ACC112 (cell line): Measurements from ENCODE around the gene PPBP.

Experiments used
- H2AFZ ChIP-seq: fragments of 200-600 bp; sonication (generic); one replicate; pipeline ENCODE4 v1.6.0; 2017; ENCODE audit warnings: antibody characterized with exemption, low read length; ENCODE audit not compliant: unreplicated experiment
- H3K27ac ChIP-seq: fragments of 200-600 bp; sonication (generic); 2 replicates; pipeline ENCODE4 v1.5.1; 2014; ENCODE audit warnings: low read depth, mild to moderate bottlenecking, antibody characterized with exemption, low read length, moderate library complexity
- H3K27me3 ChIP-seq: fragments of 200-600 bp; sonication (generic); 2 replicates; pipeline ENCODE4 v1.6.1; 2014; ENCODE audit warnings: mild to moderate bottlenecking, antibody characterized with exemption, low read length, moderate library complexity, mixed read lengths; ENCODE audit not compliant: insufficient read depth
- H3K36me3 ChIP-seq: fragments of 200-600 bp; sonication (generic); 2 replicates; pipeline ENCODE4 v1.6.1; 2016; ENCODE audit warnings: mild to moderate bottlenecking, antibody characterized with exemption, low read length, moderate library complexity, mixed read lengths; ENCODE audit not compliant: insufficient read depth
- H3K4me1 ChIP-seq: fragments of 200-600 bp; sonication (generic); one replicate; pipeline ENCODE4 v1.6.1; 2016; ENCODE audit warnings: low read length, mixed read lengths; ENCODE audit not compliant: insufficient read depth, unreplicated experiment, control insufficient read depth
- H3K4me3 ChIP-seq: fragments of 200-600 bp; sonication (generic); 2 replicates; pipeline ENCODE4 v1.5.1; 2014; ENCODE audit warnings: mild to moderate bottlenecking, low read depth, low read length
- H3K79me2 ChIP-seq: fragments of 200-600 bp; sonication (generic); one replicate; pipeline ENCODE4 v1.6.0; 2016; ENCODE audit warnings: low read length; ENCODE audit not compliant: control insufficient read depth, unreplicated experiment, insufficient read depth

The PPBP gene

DNA sequence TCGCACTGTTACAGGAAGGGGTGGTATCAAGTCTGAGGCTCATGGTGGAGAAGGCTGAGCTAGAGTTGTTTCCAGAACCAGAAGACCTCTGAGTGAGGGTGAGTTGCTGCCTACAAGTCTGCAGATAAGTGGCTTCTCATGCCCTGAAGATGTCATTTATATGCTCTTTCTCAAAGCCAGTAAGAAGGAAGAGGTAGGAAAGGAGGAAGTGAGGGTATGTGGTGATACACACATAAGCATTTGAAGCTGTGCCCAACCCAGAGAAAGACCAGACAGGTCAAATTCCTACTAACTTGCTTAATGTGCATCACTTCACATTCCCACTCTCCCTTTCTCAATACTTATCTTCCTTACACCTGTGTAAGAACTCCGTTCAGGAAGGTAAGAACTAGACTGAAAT lies at the start of gene PPBP:
TSS of gene PPBP (minus strand) at position 130 of the 400 bp plus-strand sequence. CDS start at position 43, 87 bp downstream.
- Histone ChIP-seq H3K4me3 (no peak within 1 kb of the TSS), H3K27ac (no peak within 1 kb of the TSS)

DNA sequence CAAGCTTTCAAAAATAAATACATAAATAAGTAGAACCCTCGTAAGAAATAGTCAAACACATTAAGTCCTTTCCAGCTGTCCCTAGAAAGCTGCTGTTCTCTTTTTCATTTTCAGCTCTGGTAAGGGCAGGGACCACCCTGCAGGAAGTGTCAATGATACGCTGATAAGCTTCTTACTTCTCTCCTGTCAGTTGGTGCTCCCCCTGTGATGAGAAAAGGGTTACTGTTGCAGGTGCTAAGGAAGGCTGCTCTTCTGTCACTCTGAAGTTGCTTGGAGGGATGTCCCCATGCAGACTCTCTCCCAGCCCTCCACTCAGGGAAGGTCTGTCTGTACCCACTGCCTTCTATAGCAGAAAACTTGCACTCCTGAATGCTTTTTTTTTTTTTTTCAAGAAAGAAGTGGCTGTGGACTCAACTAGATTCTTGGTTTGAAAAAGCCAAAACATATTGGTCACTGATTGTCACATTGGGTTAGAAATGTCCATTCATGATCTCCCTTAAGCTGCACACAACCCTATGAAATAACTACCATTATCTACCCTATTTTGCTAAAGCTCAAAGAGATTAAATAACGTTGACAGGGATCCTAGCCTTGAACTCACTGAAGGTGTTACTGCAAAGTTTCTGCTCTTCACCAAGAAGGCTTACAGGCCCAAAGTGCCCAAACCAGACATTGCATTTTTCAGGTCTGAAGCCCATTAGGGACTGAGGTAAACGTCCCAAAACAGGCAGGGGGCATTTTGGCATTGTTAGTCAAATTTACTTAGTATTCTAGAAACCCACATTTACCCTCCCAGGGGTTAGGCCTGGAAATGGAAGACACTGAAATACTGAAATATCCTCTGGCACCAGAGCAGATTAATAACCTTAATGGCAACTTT lies 49.3 kb upstream of the PPBP start:
- Histone ChIP-seq H3K36me3 (peaks cover 11% of the 10 kb centered on the region; the same call in 1 of the 2 replicates), H2AFZ (no peak overlapping the region), H3K79me2 (peaks cover 22% of the 10 kb centered on the region), H3K4me3 (peak overlapping the region; percentile 87), H3K27ac (peak overlapping the region; percentile 94), H3K4me1 (peaks cover 42% of the 10 kb centered on the region), H3K27me3 (no peaks in the 10 kb centered on the region)

More for the DNA sequence above, at the start of gene PPBP:
- Histone ChIP-seq H3K27me3 (no peaks in the 10 kb centered on the region), H2AFZ (no peak within 1 kb of the TSS), H3K4me1 (no peaks in the 10 kb centered on the region), H3K36me3 (no peaks in the 10 kb centered on the region), H3K79me2 (no peaks in the 10 kb centered on the region)

GRCh38 chr4:74033739-74034138 lies 45.7 kb upstream of the PPBP start:
- no peak overlapping the region for H3K4me3 ChIP-seq
- peaks cover 45% of the 10 kb centered on the region for H3K4me1 ChIP-seq
- H2AFZ ChIP-seq, result no peak overlapping the region
- H3K79me2 ChIP-seq, result peaks cover 16% of the 10 kb centered on the region
- no peaks in the 10 kb centered on the region for H3K27me3 ChIP-seq
- peak overlapping the region; percentile 94 for H3K27ac ChIP-seq
- peaks cover 14% of the 10 kb centered on the region; the same call in 1 of the 2 replicates for H3K36me3 ChIP-seq

DNA sequence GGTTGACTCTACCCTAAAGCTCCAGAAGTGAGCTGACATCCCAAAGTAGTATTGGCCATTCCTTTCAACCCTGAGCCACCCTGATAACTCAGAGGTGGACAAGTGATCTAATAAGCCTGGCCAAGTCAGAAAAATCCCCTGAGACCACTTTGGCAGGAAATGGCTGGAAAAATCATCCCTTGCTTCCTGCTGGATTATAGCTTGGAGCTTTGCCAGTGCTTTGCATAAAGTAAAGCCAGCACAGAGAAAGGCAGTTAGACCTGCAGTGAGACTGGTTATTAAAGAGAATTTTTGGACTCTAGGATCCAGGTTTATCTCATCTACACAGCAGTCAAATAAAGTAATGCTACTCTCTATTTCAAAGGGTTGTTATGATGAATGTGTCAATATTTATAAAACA lies 44.1 kb upstream of the PPBP start:
- no peak overlapping the region for H3K4me3 ChIP-seq
- peaks cover 45% of the 10 kb centered on the region for H3K4me1 ChIP-seq
- peak overlapping the region; percentile 94 for H3K27ac ChIP-seq
- H3K79me2 ChIP-seq, result peaks cover 3% of the 10 kb centered on the region
- peaks cover 8% of the 10 kb centered on the region for H3K36me3 ChIP-seq
- no peak overlapping the region for H2AFZ ChIP-seq
- no peaks in the 10 kb centered on the region for H3K27me3 ChIP-seq

GRCh38 chr4:74031576-74031975 lies 43.6 kb upstream of the PPBP start:
- Histone ChIP-seq H3K27ac (peak overlapping the region; percentile 94), H3K36me3 (peaks cover 7% of the 10 kb centered on the region), H2AFZ (no peak overlapping the region), H3K4me3 (no peak overlapping the region), H3K79me2 (no peaks in the 10 kb centered on the region), H3K4me1 (peaks cover 45% of the 10 kb centered on the region), H3K27me3 (no peaks in the 10 kb centered on the region)

- H3K4me3 ChIP-seq, result no peak overlapping the region
- H2AFZ ChIP-seq, result peak overlapping the region; percentile 4
- H3K4me1 ChIP-seq, result peaks cover 45% of the 10 kb centered on the region
- H3K36me3 ChIP-seq, result peaks cover 8% of the 10 kb centered on the region
- H3K27ac ChIP-seq, result no peak overlapping the region
- no peaks in the 10 kb centered on the region for H3K79me2 ChIP-seq
- no peaks in the 10 kb centered on the region for H3K27me3 ChIP-seq
These were observed 42.3 kb upstream of the PPBP start for GRCh38 chr4:74030285-74030684.

DNA sequence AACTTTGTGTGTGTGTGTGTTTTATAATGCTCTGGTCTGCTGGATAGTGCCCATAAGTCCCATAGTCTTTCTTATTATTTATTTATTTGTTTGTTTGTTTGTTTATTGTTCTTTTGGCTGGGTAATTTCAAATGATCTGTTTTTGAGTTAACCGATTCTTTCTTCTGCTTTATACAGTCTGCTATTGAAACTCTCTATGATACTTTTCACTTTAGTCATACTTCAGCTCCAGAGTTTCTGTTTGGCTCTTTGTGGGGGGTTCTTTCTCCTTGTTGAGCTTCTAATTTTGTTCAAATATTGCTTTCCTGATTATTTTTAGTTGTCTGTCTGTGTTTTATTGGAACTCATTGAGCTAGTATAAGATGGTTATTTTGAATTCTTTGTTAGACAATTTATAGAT lies 40.5 kb upstream of the PPBP start:
- Histone ChIP-seq H3K27ac (no peak overlapping the region), H3K4me3 (no peak overlapping the region), H3K79me2 (no peaks in the 10 kb centered on the region), H3K4me1 (peaks cover 33% of the 10 kb centered on the region), H3K36me3 (peaks cover 10% of the 10 kb centered on the region), H2AFZ (no peak overlapping the region), H3K27me3 (no peaks in the 10 kb centered on the region)

DNA sequence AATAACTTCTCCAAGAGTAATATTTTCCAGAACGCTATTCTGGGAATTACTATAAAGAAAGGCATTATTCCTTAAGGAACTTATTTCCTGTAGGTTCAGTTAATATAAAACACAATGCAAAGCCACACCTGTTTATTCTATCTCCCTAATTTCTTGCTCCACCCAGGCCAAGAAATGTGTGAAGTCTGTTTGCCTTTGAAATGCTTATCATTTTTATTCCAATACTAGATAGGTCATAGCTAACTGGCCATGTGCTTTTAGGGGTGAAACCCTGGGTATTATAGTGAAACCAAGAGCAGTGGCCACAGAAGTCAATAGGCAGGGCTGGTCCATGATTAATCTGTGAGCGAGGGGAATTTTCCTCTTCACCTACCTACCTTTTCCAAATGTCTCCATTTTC lies 35.7 kb upstream of the PPBP start:
- Histone ChIP-seq H3K27me3 (no peaks in the 10 kb centered on the region), H3K79me2 (no peaks in the 10 kb centered on the region), H3K27ac (no peak overlapping the region), H2AFZ (no peak overlapping the region), H3K36me3 (peaks cover 7% of the 10 kb centered on the region), H3K4me1 (no peaks in the 10 kb centered on the region), H3K4me3 (no peak overlapping the region)

DNA sequence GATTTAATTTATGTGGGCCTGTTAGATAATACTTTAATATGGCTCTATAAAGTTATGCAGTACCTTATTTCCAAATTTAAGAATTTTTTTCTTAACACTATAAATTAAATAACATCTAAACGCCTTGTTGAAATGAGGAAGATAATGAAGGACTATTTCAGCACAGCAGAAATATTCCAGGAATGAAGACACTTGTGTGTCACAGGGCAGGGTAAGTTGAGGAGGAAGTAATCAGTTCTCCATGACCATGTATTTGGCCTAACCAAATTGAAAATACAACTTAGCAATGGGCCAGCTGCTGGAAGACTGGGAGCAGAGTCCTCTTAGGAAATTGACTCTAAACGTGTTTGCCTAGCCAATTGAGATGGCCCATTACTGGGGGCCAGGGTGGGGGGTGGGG lies 33.6 kb upstream of the PPBP start:
- H2AFZ ChIP-seq, result no peak overlapping the region
- no peaks in the 10 kb centered on the region for H3K79me2 ChIP-seq
- no peaks in the 10 kb centered on the region for H3K4me1 ChIP-seq
- H3K4me3 ChIP-seq, result no peak overlapping the region
- H3K27ac ChIP-seq, result no peak overlapping the region
- H3K27me3 ChIP-seq, result no peaks in the 10 kb centered on the region
- 0 out of 2 replicates have a peak, but pooled peaks cover 4% of the 10 kb centered on the region for H3K36me3 ChIP-seq

DNA sequence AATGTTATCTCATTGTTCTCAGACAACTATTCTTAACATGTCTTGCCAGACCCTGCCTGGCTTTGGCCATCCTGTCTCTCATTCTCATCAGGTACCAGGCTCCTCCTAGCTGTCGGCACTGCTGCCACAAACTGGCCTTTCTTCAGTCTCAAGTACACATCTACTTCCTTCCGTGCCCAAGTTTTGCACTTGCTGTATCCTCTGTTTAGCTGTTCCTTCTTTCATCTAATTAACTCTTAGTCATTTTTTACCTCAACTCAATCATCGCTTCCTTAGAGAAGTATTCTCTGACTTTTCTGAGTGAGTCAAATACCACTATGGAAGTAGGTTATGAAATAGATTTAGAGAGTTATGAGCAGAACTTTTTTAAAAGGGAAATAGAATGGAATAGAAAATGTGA lies 30.8 kb upstream of the PPBP start:
- Histone ChIP-seq H3K36me3 (no peaks in the 10 kb centered on the region), H3K4me1 (no peaks in the 10 kb centered on the region), H3K27ac (no peak overlapping the region), H2AFZ (no peak overlapping the region), H3K79me2 (no peaks in the 10 kb centered on the region), H3K27me3 (no peaks in the 10 kb centered on the region), H3K4me3 (no peak overlapping the region)

GRCh38 chr4:74018116-74018515 lies 30.1 kb upstream of the PPBP start:
- H3K27ac ChIP-seq, result no peak overlapping the region
- no peaks in the 10 kb centered on the region for H3K4me1 ChIP-seq
- H3K36me3 ChIP-seq, result no peaks in the 10 kb centered on the region

More at GRCh38 chr4:74018116-74018515, 30.1 kb upstream of the PPBP start:
- no peak overlapping the region for H2AFZ ChIP-seq
- H3K27me3 ChIP-seq, result no peaks in the 10 kb centered on the region
- H3K4me3 ChIP-seq, result no peak overlapping the region
- no peaks in the 10 kb centered on the region for H3K79me2 ChIP-seq
